Breast epithelium (tissue), 4 donors: ENCODE results near the gene ABLIM2. TPM values are rescaled to one million over a fixed set of nuclear protein-coding genes. Genes with fewer than 3 reads are reported as not detected.

Experiments used
- DNase-seq, 2 donors: peaks; one replicate each; pipeline ENCODE4 v3.0.0-alpha.2; 2019; ENCODE audit warnings: low spot score in 2 of 2
- H3K27ac ChIP-seq, 2 donors: fragments of 200-600 bp; sonication (generic) in 1 of 2; one replicate each; pipeline ENCODE4 v1.5.1; 2016 to 2019; ENCODE audit warnings: mild to moderate bottlenecking in 1 of 2
- H3K27me3 ChIP-seq, 2 donors: fragments of 200-600 bp; sonication (generic) in 1 of 2; one replicate each; pipeline versions ENCODE4 v1.5.1 to v1.6.0; 2017 to 2019; ENCODE audit warnings: control low read depth in 1 of 2, mild to moderate bottlenecking in 1 of 2
- H3K36me3 ChIP-seq: fragments of 200-600 bp; one replicate; pipeline ENCODE4 v1.5.1; 2019
- H3K4me1 ChIP-seq, 2 donors: fragments of 200-600 bp; sonication (generic); one replicate each; pipeline ENCODE4 v1.5.1; 2016 to 2019; ENCODE audit warnings: control low read depth in 1 of 2
- H3K4me3 ChIP-seq, 3 donors: fragments of 200-600 bp; sonication (generic); 1 replicate in 2 of 3; 2 replicates in 1 of 3; pipeline ENCODE4 v1.5.1; 2016 to 2019; ENCODE audit warnings: mild to moderate bottlenecking in 3 of 3, moderate library complexity in 2 of 3
- H3K9me3 ChIP-seq, 2 donors: fragments of 200-600 bp; sonication (generic) in 1 of 2; one replicate each; pipeline ENCODE4 v1.5.1; 2016 to 2019; ENCODE audit warnings: control low read depth in 1 of 2
- POLR2A ChIP-seq: fragments of 450-650 bp; IDR thresholded peaks from one replicate; pipeline ENCODE4 v1.6.1; 2016; ENCODE audit warnings: antibody characterized with exemption, mild to moderate bottlenecking, moderate library complexity
- POLR2AphosphoS5 ChIP-seq, 3 donors: sonication (generic); formaldehyde crosslinking; IDR thresholded peaks; one replicate each; pipeline ENCODE4 v1.6.1; 2017; ENCODE audit warnings: antibody characterized with exemption in 3 of 3
- intact Hi-C: fragments of 100-400 bp; cut with DNase I; formaldehyde crosslinking; loops from one replicate; pipeline ENCODE4 v1.15.1; 2023; ENCODE audit warnings: low total_unique reads
- total RNA-seq, 3 donors: library from RNA; depleted of rRNA; stranded (reverse); fragments of >200 nt; gene quantifications; one replicate each; pipeline ENCODE4 v1.1.0, GENCODE V29; 2016
- TF ChIP-seq, protein P1 (sequence below), 3 donors: fragments of 450-650 bp; IDR thresholded peaks; one replicate each; pipeline ENCODE4 v1.5.1; 2016 to 2017; ENCODE audit warnings: antibody characterized with exemption in 3 of 3, mild to moderate bottlenecking in 3 of 3, moderate library complexity in 3 of 3

Gene ABLIM2
- total RNA-seq, 3 donors from 2014 or later: 4.8 to 11.5 (median 8.2) TPM

DNA sequence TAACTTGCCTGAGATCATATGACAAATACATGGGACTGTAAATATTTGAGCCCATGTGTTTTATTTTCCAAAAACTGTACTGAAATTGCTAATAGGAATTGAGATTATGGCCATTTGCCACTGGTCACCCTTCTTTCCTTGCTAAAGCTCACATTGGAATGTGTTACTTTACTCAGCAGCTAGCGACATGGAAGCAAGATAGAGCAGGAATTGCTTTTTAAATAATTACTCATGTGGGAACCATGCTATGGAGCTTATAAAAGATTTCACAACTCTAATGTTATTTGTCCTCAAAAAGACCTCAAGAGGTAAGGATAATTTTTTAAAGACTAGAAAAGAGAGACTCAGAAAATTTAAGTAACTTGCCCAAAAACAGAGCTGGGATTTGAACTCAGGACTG is 170.2 kb downstream of the ABLIM2 start:
- no peak overlapping the region for H3K27ac ChIP-seq
- no peaks in the 10 kb centered on the region for H3K27me3 ChIP-seq
- intact Hi-C loops: no loop called here
- H3K4me3 ChIP-seq: no peak overlapping the region
- TF ChIP-seq POLR2A: no peak
- no peak for TF ChIP-seq POLR2AphosphoS5 (IDR thresholded peaks at IDR 0.05)
- H3K9me3 ChIP-seq: no peaks in the 10 kb centered on the region
- H3K4me1 ChIP-seq: no peaks in the 10 kb centered on the region
- no peak for DNase-seq
- H3K36me3 ChIP-seq: no peaks in the 10 kb centered on the region

DNA sequence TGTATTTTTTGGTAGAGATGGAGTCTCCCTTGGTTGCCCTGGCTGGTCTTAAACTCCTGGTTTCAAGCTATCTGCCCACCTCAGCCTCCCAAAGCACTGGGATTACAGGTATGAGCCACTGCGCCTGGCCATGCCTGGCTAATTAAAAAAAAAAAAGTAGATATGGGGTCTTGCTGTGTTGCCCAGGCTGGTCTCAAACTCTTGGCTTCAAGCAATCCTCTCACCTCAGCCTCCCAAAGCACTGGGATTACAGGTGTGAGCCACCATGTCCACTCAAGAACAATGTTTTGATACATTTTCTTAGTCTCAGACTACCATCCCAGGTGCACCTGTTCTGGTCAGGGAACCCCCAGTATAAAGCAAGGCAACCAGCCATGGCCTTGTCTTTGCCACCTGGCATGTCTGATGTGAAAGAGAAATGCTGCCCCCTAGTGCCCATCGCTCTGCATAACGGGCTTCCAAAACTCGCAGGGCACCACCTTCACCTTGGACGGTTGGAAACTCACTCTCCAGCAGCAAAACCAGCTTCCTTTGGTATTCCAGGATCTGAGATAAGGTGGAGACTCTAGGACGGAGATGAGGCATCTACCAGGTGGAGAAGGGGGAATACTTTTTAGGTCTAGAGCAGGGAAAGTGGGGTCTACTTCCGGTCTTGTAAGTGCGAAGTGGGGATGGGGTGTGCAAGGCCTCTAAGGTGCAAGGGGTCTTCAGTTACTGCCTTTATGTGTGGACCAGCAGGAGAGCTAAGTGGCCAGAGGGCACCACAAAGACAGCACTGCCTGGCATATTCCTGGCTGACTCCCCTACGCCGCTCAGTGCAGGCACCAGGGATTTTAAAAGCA is 171.2 kb downstream of the ABLIM2 start:
- intact Hi-C loops: no loop called here
- H3K4me3 ChIP-seq: no peak overlapping the region
- H3K27ac ChIP-seq: no peak overlapping the region
- DNase-seq: peak; percentile 50 to 71
- no peaks in the 10 kb centered on the region for H3K27me3 ChIP-seq
- TF ChIP-seq POLR2A: no peak
- TF ChIP-seq, protein P1, sequence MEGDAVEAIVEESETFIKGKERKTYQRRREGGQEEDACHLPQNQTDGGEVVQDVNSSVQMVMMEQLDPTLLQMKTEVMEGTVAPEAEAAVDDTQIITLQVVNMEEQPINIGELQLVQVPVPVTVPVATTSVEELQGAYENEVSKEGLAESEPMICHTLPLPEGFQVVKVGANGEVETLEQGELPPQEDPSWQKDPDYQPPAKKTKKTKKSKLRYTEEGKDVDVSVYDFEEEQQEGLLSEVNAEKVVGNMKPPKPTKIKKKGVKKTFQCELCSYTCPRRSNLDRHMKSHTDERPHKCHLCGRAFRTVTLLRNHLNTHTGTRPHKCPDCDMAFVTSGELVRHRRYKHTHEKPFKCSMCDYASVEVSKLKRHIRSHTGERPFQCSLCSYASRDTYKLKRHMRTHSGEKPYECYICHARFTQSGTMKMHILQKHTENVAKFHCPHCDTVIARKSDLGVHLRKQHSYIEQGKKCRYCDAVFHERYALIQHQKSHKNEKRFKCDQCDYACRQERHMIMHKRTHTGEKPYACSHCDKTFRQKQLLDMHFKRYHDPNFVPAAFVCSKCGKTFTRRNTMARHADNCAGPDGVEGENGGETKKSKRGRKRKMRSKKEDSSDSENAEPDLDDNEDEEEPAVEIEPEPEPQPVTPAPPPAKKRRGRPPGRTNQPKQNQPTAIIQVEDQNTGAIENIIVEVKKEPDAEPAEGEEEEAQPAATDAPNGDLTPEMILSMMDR (IDR thresholded peaks at IDR 0.05): peak; percentile 72 to 90 (median 81)
- TF ChIP-seq POLR2AphosphoS5 (IDR thresholded peaks at IDR 0.05): peak in 1 of 3 donors; percentile 18
- no peaks in the 10 kb centered on the region for H3K9me3 ChIP-seq
- H3K36me3 ChIP-seq: no peaks in the 10 kb centered on the region
- H3K4me1 ChIP-seq: no peaks in the 10 kb centered on the region

DNA sequence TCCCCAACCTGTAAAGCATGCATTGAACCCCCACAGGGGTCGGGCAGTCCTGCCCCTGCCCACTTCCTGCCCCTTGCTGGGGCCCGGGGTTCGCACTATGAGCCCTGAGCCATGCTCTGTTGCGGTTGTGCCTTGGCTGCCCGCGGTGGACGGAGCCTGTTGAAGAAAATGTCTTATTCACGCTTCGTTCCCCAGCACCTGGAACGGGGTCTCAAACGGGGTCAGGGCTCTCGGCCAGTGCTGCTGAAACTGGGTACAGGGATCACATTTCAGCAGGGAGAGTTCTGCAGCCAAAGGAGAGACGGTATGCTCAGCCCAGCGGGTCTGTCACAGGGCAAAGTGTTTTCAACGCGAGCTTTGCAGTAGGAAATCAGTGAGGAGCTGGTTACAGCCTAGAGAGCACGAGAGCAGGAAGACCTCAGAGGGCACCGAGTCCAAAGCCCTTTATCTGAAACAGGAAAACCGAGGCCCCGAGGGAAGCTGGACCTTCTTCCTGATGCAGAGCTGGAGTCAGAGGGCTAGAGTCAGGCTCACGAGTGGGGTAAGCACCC is 172.6 kb downstream of the ABLIM2 start:
- TF ChIP-seq POLR2AphosphoS5 (IDR thresholded peaks at IDR 0.05) (no peak), POLR2A (no peak)
- TF ChIP-seq, protein P1 (IDR thresholded peaks at IDR 0.05): no peak
- no peaks in the 10 kb centered on the region for H3K9me3 ChIP-seq
- H3K4me1 ChIP-seq: no peaks in the 10 kb centered on the region
- peak overlapping the region in 1 of 3 donors; percentile 15 for H3K4me3 ChIP-seq
- no peak overlapping the region for H3K27ac ChIP-seq
- intact Hi-C loops: no loop called here
- no peak for DNase-seq
- H3K36me3 ChIP-seq: no peaks in the 10 kb centered on the region
- no peaks in the 10 kb centered on the region for H3K27me3 ChIP-seq

DNA sequence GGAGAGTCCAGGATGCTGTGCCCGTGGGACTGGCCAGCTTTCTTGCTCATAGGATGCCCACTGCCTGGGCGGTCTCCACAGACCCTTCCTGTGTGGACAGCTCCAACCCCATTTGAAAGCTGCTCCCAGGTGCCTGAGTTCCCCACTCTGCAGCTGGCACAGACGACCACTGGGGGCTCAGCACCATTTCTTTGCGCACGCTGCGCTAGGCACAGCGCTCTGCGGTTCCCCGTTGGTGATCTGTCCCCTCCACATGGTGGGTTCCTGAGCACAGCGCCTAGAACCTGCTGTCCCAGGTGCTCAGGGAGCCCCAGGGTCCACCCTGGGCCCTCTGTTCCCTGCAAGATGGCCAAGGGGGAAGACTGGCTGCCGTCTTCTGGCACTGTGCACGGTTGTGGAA is 173.5 kb downstream of the ABLIM2 start:
- no peaks in the 10 kb centered on the region for H3K4me1 ChIP-seq
- TF ChIP-seq POLR2AphosphoS5 (IDR thresholded peaks at IDR 0.05) (no peak), POLR2A (no peak)
- TF ChIP-seq, protein P1 (IDR thresholded peaks at IDR 0.05): no peak
- DNase-seq: no peak
- H3K9me3 ChIP-seq: no peaks in the 10 kb centered on the region
- intact Hi-C loops: no loop called here
- H3K4me3 ChIP-seq: no peak overlapping the region
- H3K36me3 ChIP-seq: no peaks in the 10 kb centered on the region
- H3K27me3 ChIP-seq: no peaks in the 10 kb centered on the region
- H3K27ac ChIP-seq: no peak overlapping the region

DNA sequence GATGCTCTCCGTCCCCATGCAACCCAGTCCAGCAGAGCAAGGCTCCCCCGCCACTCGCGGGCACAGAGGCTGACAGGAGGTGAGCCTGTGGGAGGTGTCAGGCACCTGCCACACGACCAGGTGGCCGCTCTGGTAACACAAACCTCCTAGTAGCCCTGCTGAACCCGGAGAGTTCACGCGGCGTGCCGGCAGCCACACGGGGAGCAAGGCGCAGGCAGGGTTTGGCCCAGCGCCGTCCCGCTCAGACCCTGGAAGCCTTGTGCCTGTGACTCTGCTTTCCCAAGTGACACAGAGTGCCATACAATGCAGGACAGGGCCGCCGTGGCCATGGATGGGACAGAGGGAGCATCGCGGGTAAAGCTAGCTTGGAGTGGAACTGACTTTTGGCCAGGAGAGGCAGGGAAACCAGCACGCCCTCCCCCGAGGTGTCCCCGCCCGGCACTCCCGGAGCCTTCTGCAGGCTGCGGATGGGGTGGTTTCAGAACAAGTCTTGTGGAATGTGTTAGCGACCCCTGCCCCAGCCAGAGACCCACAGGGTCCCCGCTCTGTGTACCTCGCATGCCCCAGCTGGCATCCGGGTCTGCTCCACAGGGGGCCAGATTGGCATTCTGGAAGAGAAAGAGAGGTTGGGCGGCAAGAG is 174.2 kb downstream of the ABLIM2 start:
- Histone ChIP-seq H3K27ac (no peak overlapping the region), H3K36me3 (no peaks in the 10 kb centered on the region), H3K4me1 (no peaks in the 10 kb centered on the region), H3K9me3 (no peaks in the 10 kb centered on the region), H3K27me3 (no peaks in the 10 kb centered on the region), H3K4me3 (no peak overlapping the region)
- intact Hi-C loops: loop anchor here (1.0 kb wide), 1 partner anchor 140 kb away; no protein-coding TSS in a partner anchor
- DNase-seq: no peak
- TF ChIP-seq POLR2AphosphoS5 (IDR thresholded peaks at IDR 0.05) (no peak), POLR2A (no peak)
- TF ChIP-seq, protein P1 (IDR thresholded peaks at IDR 0.05): no peak
